BJ (cell line): ENCODE measurements around the gene ELMO3. TPM values are rescaled to one million over a fixed set of nuclear protein-coding genes. Genes with fewer than 3 reads are reported as not detected.

ENCODE experiments used
- CTCF ChIA-PET: fragments of 350-600 bp; formaldehyde crosslinking; extraction: SDS; loops from one replicate; lab custom pipeline; 2021; ENCODE audit warnings: antibody characterized with exemption, inconsistent platforms; lab: Yijun Ruan, JAX
- POLR2A ChIA-PET: fragments of 300-600 bp; sonication (Branson Sonifier 250); formaldehyde crosslinking; extraction: SDS; loops from one replicate; lab custom pipeline; 2021; ENCODE audit warnings: antibody characterized with exemption; lab: Charles Lee
- DNase-seq: peaks from one replicate; pipeline ENCODE4 v3.0.0-alpha.2; 2011; ENCODE audit warnings: low read depth
- H3K27me3 ChIP-seq: 2 replicates; pipeline ENCODE4 v1.6.0; 2011; ENCODE audit warnings: low read length; ENCODE audit not compliant: control insufficient read depth, insufficient read depth
- H3K36me3 ChIP-seq: 2 replicates; pipeline ENCODE4 v1.5.1; 2011; ENCODE audit warnings: low read length; ENCODE audit not compliant: control insufficient read depth, insufficient read depth
- H3K4me3 ChIP-seq: 2 replicates; pipeline ENCODE4 v1.5.1; 2011; ENCODE audit warnings: low read depth, mild to moderate bottlenecking, control low read depth, low read length
- CTCF ChIP-seq: IDR thresholded peaks from 2 replicates; pipeline ENCODE4 v1.5.1; 2011; ENCODE audit warnings: low read depth, mild to moderate bottlenecking, control low read depth, inconsistent platforms, low read length, moderate library complexity; ENCODE audit not compliant: insufficient read depth
- polyA plus RNA-seq: library from polyadenylated mRNA; depleted of rRNA; stranded (reverse); fragments of >200 nt; gene quantifications from 2 replicates; pipeline ENCODE4 v1.2.3, GENCODE V29; 2011

Gene ELMO3
- polyA plus RNA-seq, 1 experiment = 0.97 TPM

GRCh38 chr16:67186550-67186950, 12.4 kb upstream of the ELMO3 start:
- no peak overlapping the region for H3K4me3 ChIP-seq
- no peaks in the 10 kb centered on the region for H3K27me3 ChIP-seq
- ChIA-PET CTCF (interaction anchor here (1.1 to 3.1 kb wide), 10 partner anchors 11 to 291 kb away, joined by 3 to 17 read pairs (median 6); partner anchors contain the start of genes CES4A and ELMO3), POLR2A (no interaction called here)
- H3K36me3 ChIP-seq = no peaks in the 10 kb centered on the region
- DNase-seq = no peak
- no peak for TF ChIP-seq CTCF

DNA sequence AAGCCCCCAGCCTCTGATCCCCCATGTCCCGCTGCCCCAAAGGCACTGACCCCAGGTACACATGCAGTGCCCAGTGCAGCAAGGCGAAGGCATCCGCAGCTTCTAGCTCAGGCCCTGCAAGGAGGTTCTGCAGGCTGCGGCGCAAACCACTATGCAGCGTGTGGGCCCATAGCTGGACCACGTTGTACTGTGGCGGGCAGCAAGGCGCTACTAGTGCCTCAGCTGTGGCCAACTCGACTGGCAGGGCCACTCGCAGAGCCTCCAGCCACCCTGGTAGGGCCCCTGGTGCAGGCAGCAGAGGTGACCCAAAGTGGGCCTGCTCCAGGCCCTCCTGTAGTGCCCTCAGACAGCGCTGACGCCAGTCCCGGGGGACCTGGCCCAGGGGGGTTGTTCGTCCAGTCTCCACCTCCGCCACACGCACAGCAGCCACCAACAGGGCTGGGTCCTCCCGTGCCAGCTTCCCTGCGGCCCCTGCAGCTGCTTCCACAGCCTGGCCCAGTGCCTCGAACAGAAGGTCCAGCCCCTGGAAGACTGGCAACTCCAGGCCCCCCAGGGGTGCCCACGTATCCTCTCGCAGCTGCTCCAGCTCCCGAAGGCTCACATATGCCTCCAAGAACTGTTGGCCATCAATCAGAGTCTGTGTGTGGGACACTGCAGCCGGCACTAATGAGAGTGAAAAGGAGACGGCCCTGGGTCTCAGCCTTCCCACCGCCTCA, 11.6 kb upstream of the ELMO3 start:
- H3K4me3 ChIP-seq = no peak overlapping the region
- ChIA-PET POLR2A (no interaction called here), CTCF (interaction anchor here (1.1 to 2.6 kb wide), 7 partner anchors 10 to 292 kb away, joined by 3 to 17 read pairs (median 6); partner anchors contain the start of gene ELMO3)
- H3K27me3 ChIP-seq = no peaks in the 10 kb centered on the region
- TF ChIP-seq CTCF = no peak
- H3K36me3 ChIP-seq = no peaks in the 10 kb centered on the region
- no peak for DNase-seq

DNA sequence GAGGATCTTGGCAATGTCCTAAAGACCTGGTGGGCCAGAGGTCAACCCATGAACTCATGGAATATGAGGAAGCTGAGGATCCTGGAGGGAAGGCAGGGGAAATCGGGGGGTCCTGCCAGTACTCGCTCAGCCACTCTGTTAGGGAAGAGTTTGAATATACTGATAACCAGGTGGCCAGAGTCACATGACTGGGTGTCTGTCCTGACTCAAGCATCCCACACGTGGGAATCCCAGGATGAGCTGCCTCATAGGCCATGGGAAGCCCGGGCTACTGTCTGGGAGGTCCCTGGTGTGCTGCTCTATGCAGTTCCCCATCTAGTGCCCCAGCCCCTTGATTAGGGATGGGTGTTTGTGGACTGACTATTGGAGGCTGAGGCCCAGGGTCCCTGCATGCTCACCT, 10.6 kb upstream of the ELMO3 start:
- no peak for DNase-seq
- no peaks in the 10 kb centered on the region for H3K36me3 ChIP-seq
- ChIA-PET POLR2A (no interaction called here), CTCF (interaction anchor here (1.7 to 2.6 kb wide), 3 partner anchors 9 to 33 kb away, joined by 6 to 9 read pairs (median 7); partner anchors contain the start of gene ELMO3)
- no peaks in the 10 kb centered on the region for H3K27me3 ChIP-seq
- no peak for TF ChIP-seq CTCF
- no peak overlapping the region for H3K4me3 ChIP-seq

GRCh38 chr16:67188798-67189197, 10.1 kb upstream of the ELMO3 start:
- no peak for TF ChIP-seq CTCF
- H3K4me3 ChIP-seq = no peak overlapping the region
- POLR2A ChIA-PET = no interaction called here
- no peak for DNase-seq
- H3K36me3 ChIP-seq = no peaks in the 10 kb centered on the region
- CTCF ChIA-PET = interaction anchor here (2.1 to 2.6 kb wide), 2 partner anchors 9 to 34 kb away, joined by 7 to 9 read pairs; partner anchors contain the start of gene ELMO3
- no peaks in the 10 kb centered on the region for H3K27me3 ChIP-seq

DNA sequence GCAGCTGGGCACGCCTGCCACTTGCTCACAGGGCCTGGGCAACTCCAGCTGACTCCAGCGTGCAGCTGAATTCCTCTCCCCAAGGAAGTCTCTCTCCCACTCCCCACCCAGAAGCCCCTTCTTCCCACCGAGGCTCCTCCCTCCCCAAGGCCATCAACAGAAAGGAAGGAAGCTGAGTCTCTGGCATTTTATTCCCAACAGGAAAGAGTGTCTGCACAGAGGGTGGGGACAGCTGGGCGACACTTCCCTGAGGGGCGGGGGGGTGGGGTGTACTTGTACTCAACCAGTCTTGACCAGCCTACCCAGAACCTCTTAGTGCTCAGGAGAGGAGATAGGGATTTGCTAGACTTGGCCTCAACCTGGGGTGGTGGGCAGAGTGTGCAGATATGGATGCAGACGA, 8.9 kb upstream of the ELMO3 start, which contains the start of gene EXOC3L1:
EXOC3L1 (minus strand) TSS at position 96 of the 400 bp plus-strand sequence. CDS start 460 bp downstream, outside the sequence.
- CTCF ChIA-PET = interaction anchor here (1.0 to 1.6 kb wide), 4 partner anchors 29 to 236 kb away, joined by 3 to 4 read pairs (median 4); no protein-coding TSS in a partner anchor
- POLR2A ChIA-PET = no interaction called here
- no peak for TF ChIP-seq CTCF
- peaks cover 4% of the 10 kb centered on the region; the same call in 1 of the 2 replicates for H3K36me3 ChIP-seq
- no peaks in the 10 kb centered on the region for H3K27me3 ChIP-seq
- no peak within 1 kb of the TSS for H3K4me3 ChIP-seq
- no peak for DNase-seq
